Kidney (tissue), 14 donors: ENCODE data around the gene WFDC5. TPM values are rescaled to one million over a fixed set of nuclear protein-coding genes. Genes with fewer than 3 reads are reported as not detected.

Source experiments
- DNase-seq, 5 donors: peaks; one replicate each; pipeline ENCODE4 v3.0.0-alpha.2; 2013 to 2020
- FAIRE-seq: peaks from 2 replicates; lab custom pipeline; 2012; peaks lifted over from hg19 to GRCh38; lab: Jason Lieb, UNC
- H3K27ac ChIP-seq, 2 donors: one replicate each; pipeline ENCODE4 v1.7.0; 2013; ENCODE audit warnings: low read depth in 2 of 2, low read length in 2 of 2, inconsistent platforms in 1 of 2
- H3K27me3 ChIP-seq: one replicate; pipeline ENCODE4 v1.7.1; 2013; ENCODE audit warnings: low read length, inconsistent platforms; ENCODE audit not compliant: control insufficient read depth, insufficient read depth
- H3K36me3 ChIP-seq, 3 donors: one replicate each; pipeline versions ENCODE4 v1.7.0 to v1.7.1; 2013; ENCODE audit warnings: low read length in 3 of 3, control low read depth in 1 of 3, inconsistent platforms in 1 of 3; ENCODE audit not compliant: insufficient read depth in 3 of 3, control insufficient read depth in 2 of 3
- H3K4me1 ChIP-seq, 3 donors: one replicate each; pipeline versions ENCODE4 v1.7.0 to v1.7.1; 2013; ENCODE audit warnings: low read length in 3 of 3, inconsistent platforms in 1 of 3, low read depth in 1 of 3; ENCODE audit not compliant: control insufficient read depth in 2 of 3, insufficient read depth in 2 of 3
- H3K4me3 ChIP-seq, 3 donors: one replicate each; pipeline versions ENCODE4 v1.7.0 to v1.8.1; 2013; ENCODE audit warnings: low read length in 3 of 3, control low read depth in 1 of 3, inconsistent platforms in 1 of 3
- H3K9ac ChIP-seq, 3 donors: one replicate each; pipeline versions ENCODE4 v1.7.0 to v1.7.1; 2013; ENCODE audit warnings: low read length in 3 of 3, control low read depth in 1 of 3, inconsistent platforms in 1 of 3
- H3K9me3 ChIP-seq, 3 donors: one replicate each; pipeline versions ENCODE4 v1.7.0 to v1.7.1; 2013; ENCODE audit warnings: low read length in 3 of 3, control low read depth in 1 of 3, inconsistent platforms in 1 of 3; ENCODE audit not compliant: control insufficient read depth in 2 of 3, insufficient read depth in 1 of 3
- intact Hi-C: fragments of 100-400 bp; cut with DNase I; formaldehyde crosslinking; loops from one replicate; pipeline ENCODE4 v1.11.1; 2022
- polyA plus RNA-seq: library from polyadenylated mRNA; stranded (reverse); fragments of 350-450 nt; fragmentation: Illumina TruSeq; extraction: RNeasy Lipid Tissue Mini Kit (QIAGEN cat#74804); gene quantifications from one replicate; pipeline ENCODE4 v1.2.3, GENCODE V29; 2014; ENCODE audit warnings: low read depth, low replicate concordance; ENCODE audit not compliant: insufficient read depth
- total RNA-seq: library from RNA; stranded (reverse); fragmentation: NEBNext Ultra II Directional; extraction: Animal tissue kit (Norgen Biotek cat#: 25700); gene quantifications from one replicate; pipeline ENCODE4 v1.2.1, GENCODE V29; 2021
- TF ChIP-seq, protein P1 (sequence below): IDR thresholded peaks from 3 replicates; pipeline ENCODE4 v1.5.1; 2012; ENCODE audit warnings: mild to moderate bottlenecking, moderate library complexity, borderline replicate concordance; ENCODE audit not compliant: insufficient read depth; ENCODE audit errors: extremely low read depth
- donor health status: control.
- donor health status: control.
- donor health status: control.
- donor health status: control.
- donor health status: control.
- donor health status: DM: yes; HTN: yes; CAD: no.
- donor health status: Normal renal cell carcinoma (clear cell type).

Gene WFDC5
- total and polyA plus RNA-seq, 2 donors from 2014 or later = 1.0 TPM; not detected in 1

GRCh38 chr20:45124365-45124764, 9.4 kb upstream of the WFDC5 start, which contains the start of gene WFDC12:
Gene WFDC12, minus strand, starts transcription at chr20:45124465. Its CDS starts 18 bp downstream, at chr20:45124447.
- intact Hi-C loops = no loop called here
- Histone ChIP-seq H3K27ac (no peak within 1 kb of the TSS), H3K4me1 (peaks cover 0 to 2% (median 0%) of the 10 kb centered on the region in 3 donors), H3K27me3 (no peaks in the 10 kb centered on the region), H3K4me3 (no peak within 1 kb of the TSS), H3K36me3 (no peaks in the 10 kb centered on the region), H3K9me3 (no peaks in the 10 kb centered on the region), H3K9ac (no peak within 1 kb of the TSS)
- TF ChIP-seq, protein P1, sequence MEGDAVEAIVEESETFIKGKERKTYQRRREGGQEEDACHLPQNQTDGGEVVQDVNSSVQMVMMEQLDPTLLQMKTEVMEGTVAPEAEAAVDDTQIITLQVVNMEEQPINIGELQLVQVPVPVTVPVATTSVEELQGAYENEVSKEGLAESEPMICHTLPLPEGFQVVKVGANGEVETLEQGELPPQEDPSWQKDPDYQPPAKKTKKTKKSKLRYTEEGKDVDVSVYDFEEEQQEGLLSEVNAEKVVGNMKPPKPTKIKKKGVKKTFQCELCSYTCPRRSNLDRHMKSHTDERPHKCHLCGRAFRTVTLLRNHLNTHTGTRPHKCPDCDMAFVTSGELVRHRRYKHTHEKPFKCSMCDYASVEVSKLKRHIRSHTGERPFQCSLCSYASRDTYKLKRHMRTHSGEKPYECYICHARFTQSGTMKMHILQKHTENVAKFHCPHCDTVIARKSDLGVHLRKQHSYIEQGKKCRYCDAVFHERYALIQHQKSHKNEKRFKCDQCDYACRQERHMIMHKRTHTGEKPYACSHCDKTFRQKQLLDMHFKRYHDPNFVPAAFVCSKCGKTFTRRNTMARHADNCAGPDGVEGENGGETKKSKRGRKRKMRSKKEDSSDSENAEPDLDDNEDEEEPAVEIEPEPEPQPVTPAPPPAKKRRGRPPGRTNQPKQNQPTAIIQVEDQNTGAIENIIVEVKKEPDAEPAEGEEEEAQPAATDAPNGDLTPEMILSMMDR = no peak
- FAIRE-seq (no peak), DNase-seq (no peak)

- TF ChIP-seq, protein P1 = no peak
- DNase-seq = no peak
- Histone ChIP-seq H3K36me3 (no peaks in the 10 kb centered on the region), H3K27me3 (no peaks in the 10 kb centered on the region), H3K9ac (no peak overlapping the region), H3K4me3 (no peak overlapping the region), H3K27ac (no peak overlapping the region), H3K4me1 (no peaks in the 10 kb centered on the region), H3K9me3 (no peaks in the 10 kb centered on the region)
- no peak for FAIRE-seq
- intact Hi-C loops = no loop called here
Observed at GRCh38 chr20:45121388-45121787, 6.4 kb upstream of the WFDC5 start.

GRCh38 chr20:45119556-45120266, 4.7 kb upstream of the WFDC5 start:
- no peak for FAIRE-seq
- intact Hi-C loops = no loop called here
- H3K27me3 ChIP-seq = no peaks in the 10 kb centered on the region

More at GRCh38 chr20:45119556-45120266, 4.7 kb upstream of the WFDC5 start:
- Histone ChIP-seq H3K9me3 (no peaks in the 10 kb centered on the region), H3K36me3 (no peaks in the 10 kb centered on the region), H3K4me1 (no peaks in the 10 kb centered on the region), H3K4me3 (no peak overlapping the region), H3K9ac (no peak overlapping the region), H3K27ac (no peak overlapping the region)
- TF ChIP-seq, protein P1 = no peak
- no peak for DNase-seq
